Stomach (tissue), 4 donors: ENCODE results near the gene HDHD2.

ENCODE experiments used
- CTCF ChIP-seq, 7 experiments: fragments of 450-650 bp in 4 of 7; fragments of 200-600 bp in 3 of 7; sonication (generic) in 3 of 7; IDR thresholded peaks; one replicate each; pipeline ENCODE4 v1.5.1; 2016 to 2019; ENCODE audit warnings: antibody characterized with exemption in 7 of 7, control low read depth in 2 of 7, mild to moderate bottlenecking in 1 of 7
- POLR2AphosphoS5 ChIP-seq, 3 donors: sonication (generic); formaldehyde crosslinking; IDR thresholded peaks; one replicate each; pipeline ENCODE4 v1.6.1; 2016; ENCODE audit warnings: antibody characterized with exemption in 3 of 3

GRCh38 chr18:47168913-47169312 lies 18.6 kb upstream of the HDHD2 start:
- TF ChIP-seq CTCF (IDR thresholded peaks at IDR 0.05): no peak
- TF ChIP-seq POLR2AphosphoS5 (IDR thresholded peaks at IDR 0.05): no peak
